ENCODE data around the gene GRN. TPM values are rescaled to one million over a fixed set of nuclear protein-coding genes. Genes with fewer than 3 reads are reported as not detected.

Gene GRN
- total RNA-seq, 1 donor: 382 TPM

- Histone ChIP-seq H4K20me1 (ENCODE audit: insufficient read depth, low read length) (peaks cover 15% of the 10 kb centered on the region), H2AFZ (ENCODE audit: low read length) (no peak overlapping the region)
- peak; percentile 72 for DNase-seq (ENCODE audit: insufficient read length, low spot score, missing footprints)
These were observed 26.8 kb upstream of the GRN start for GRCh38 chr17:44318077-44318892.

GRCh38 chr17:44320066-44320465, 25.0 kb upstream of the GRN start:
- Histone ChIP-seq H4K20me1 (ENCODE audit: insufficient read depth, low read length) (peaks cover 21% of the 10 kb centered on the region), H3K9me3 (ENCODE audit: low read depth, low read length) (no peaks in the 10 kb centered on the region), H2AFZ (ENCODE audit: low read length) (no peak overlapping the region), H3K4me2 (ENCODE audit: insufficient read depth, low read length) (no peak overlapping the region), H3K79me2 (ENCODE audit: insufficient read depth, low read length) (peaks cover 15% of the 10 kb centered on the region), H3K27me3 (ENCODE audit: insufficient read depth, low read length) (peaks cover 26% of the 10 kb centered on the region), H3K27ac (ENCODE audit: low read depth, low read length) (no peak overlapping the region), H3K4me1 (ENCODE audit: insufficient read depth, low read length) (no peaks in the 10 kb centered on the region), H3K4me3 (ENCODE audit: insufficient read depth, low read length) (no peak overlapping the region), H3K36me3 (ENCODE audit: insufficient read depth, low read length) (peaks cover 15% of the 10 kb centered on the region)
- TF ChIP-seq CTCF (IDR thresholded peaks at IDR 0.05; ENCODE audit: extremely low read depth, low read depth, low read length): no peak
- DNase-seq (ENCODE audit: insufficient read length, low spot score, missing footprints): peak; percentile 70

More at GRCh38 chr17:44318077-44318892, 26.8 kb upstream of the GRN start:
- Histone ChIP-seq H3K4me1 (ENCODE audit: insufficient read depth, low read length) (no peaks in the 10 kb centered on the region), H3K4me3 (ENCODE audit: insufficient read depth, low read length) (no peak overlapping the region), H3K27ac (ENCODE audit: low read depth, low read length) (no peak overlapping the region), H3K27me3 (ENCODE audit: insufficient read depth, low read length) (peaks cover 41% of the 10 kb centered on the region), H3K36me3 (ENCODE audit: insufficient read depth, low read length) (peaks cover 15% of the 10 kb centered on the region), H3K79me2 (ENCODE audit: insufficient read depth, low read length) (peaks cover 2% of the 10 kb centered on the region), H3K4me2 (ENCODE audit: insufficient read depth, low read length) (no peak overlapping the region), H3K9me3 (ENCODE audit: low read depth, low read length) (no peaks in the 10 kb centered on the region)
- no peak for TF ChIP-seq CTCF (IDR thresholded peaks at IDR 0.05; ENCODE audit: extremely low read depth, low read depth, low read length)

DNA sequence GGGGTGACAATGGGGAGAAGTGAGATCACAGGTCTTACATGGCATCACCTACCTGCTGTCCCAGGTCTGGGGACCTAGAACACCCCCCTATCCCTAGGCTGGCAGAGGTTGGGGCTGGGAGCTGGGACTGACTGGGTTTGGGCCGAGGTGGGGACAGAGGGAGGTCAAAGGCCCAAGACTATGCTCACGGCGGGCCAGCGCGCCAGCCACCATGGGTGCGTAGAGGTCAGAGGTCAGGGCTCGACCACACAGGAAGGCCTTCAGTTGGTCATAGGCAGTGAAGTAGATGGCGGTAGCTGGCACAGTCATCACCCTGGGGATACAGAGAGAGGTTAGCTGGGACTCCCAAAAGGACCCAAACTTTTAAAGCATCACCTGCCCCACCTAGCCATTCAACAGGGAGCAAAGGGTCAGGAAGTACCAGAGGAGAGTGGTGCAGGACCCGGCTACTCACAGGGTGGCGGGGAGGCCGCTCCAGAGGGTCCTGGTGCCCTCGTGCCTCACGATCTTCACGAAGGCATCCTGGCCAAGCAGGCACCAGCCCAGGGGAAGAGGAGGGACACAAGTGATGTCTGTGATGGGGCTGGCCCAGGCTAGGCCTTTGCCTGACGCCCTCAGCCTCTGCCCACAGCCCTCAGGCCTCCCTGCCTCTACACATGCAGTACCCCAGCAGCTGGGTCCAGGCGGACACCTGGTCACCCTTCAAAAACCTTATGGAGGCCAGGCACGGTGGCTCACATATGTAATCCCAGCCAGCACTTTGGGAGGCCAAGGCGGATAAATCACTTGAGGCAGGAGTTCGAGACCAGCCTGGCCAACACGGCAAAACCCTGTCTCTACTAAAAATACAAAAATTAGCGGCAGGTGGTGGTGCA, 23.6 kb upstream of the GRN start:
- no peak overlapping the region for H2AFZ ChIP-seq (ENCODE audit: low read length)
- H3K4me1 ChIP-seq (ENCODE audit: insufficient read depth, low read length): peaks cover 5% of the 10 kb centered on the region
- no peak overlapping the region for H3K4me3 ChIP-seq (ENCODE audit: insufficient read depth, low read length)
- peaks cover 16% of the 10 kb centered on the region for H3K27me3 ChIP-seq (ENCODE audit: insufficient read depth, low read length)
- no peak for DNase-seq (ENCODE audit: insufficient read length, low spot score, missing footprints)
- no peaks in the 10 kb centered on the region for H3K9me3 ChIP-seq (ENCODE audit: low read depth, low read length)
- H3K36me3 ChIP-seq (ENCODE audit: insufficient read depth, low read length): peaks cover 15% of the 10 kb centered on the region
- H3K79me2 ChIP-seq (ENCODE audit: insufficient read depth, low read length): peaks cover 15% of the 10 kb centered on the region
- H4K20me1 ChIP-seq (ENCODE audit: insufficient read depth, low read length): peaks cover 19% of the 10 kb centered on the region
- no peak for TF ChIP-seq CTCF (IDR thresholded peaks at IDR 0.05; ENCODE audit: extremely low read depth, low read depth, low read length)
- no peak overlapping the region for H3K4me2 ChIP-seq (ENCODE audit: insufficient read depth, low read length)
- no peak overlapping the region for H3K27ac ChIP-seq (ENCODE audit: low read depth, low read length)
